CD4-positive, alpha-beta T cell (primary cell): Measurements from ENCODE around the gene RAPGEF1. TPM values are rescaled to one million over a fixed set of nuclear protein-coding genes. Genes with fewer than 3 reads are reported as not detected.
A peak's percentile ranks its signal among the peaks of the same experiment; 100 is the strongest.

Source experiments
- ATAC-seq: fragments of 200-7000 bp; cut with Tn5 transposase; one replicate; pipeline ENCODE4 v1.10.0; 2022; ENCODE audit warnings: mild to moderate bottlenecking; ENCODE audit not compliant: poor library complexity
- CTCF ChIA-PET: fragments of 350-600 bp; sonication (Branson Sonifier 250); formaldehyde crosslinking; loops from one replicate; lab custom pipeline; 2021; ENCODE audit warnings: antibody characterized with exemption, inconsistent platforms; lab: Charles Lee
- POLR2A ChIA-PET: fragments of 350-600 bp; sonication (Branson Sonifier 250); formaldehyde crosslinking; loops from one replicate; lab custom pipeline; 2021; ENCODE audit warnings: antibody characterized with exemption, inconsistent platforms; lab: Charles Lee
- DNase-seq, 14 experiments: peaks; one replicate each; pipeline ENCODE4 v3.0.0-alpha.2; 2013 to 2020; ENCODE audit warnings: mixed read lengths in 2 of 14
- H3K27ac ChIP-seq, 2 donors: one replicate each; pipeline versions ENCODE4 v1.5.1 to v1.7.0; 2013; ENCODE audit warnings: low read length in 2 of 2, low read depth in 1 of 2, mild to moderate bottlenecking in 1 of 2
- H3K27me3 ChIP-seq, 2 experiments: 1 replicate in 1 of 2; 2 replicates in 1 of 2; pipeline versions ENCODE4 v1.6.1 to v1.7.0; 2013; ENCODE audit warnings: low read length in 2 of 2, control low read depth in 1 of 2, mild to moderate bottlenecking in 1 of 2, moderate library complexity in 1 of 2; ENCODE audit not compliant: insufficient read depth in 2 of 2, control insufficient read depth in 1 of 2
- H3K36me3 ChIP-seq: one replicate; pipeline ENCODE4 v1.6.1; 2013; ENCODE audit warnings: low read length, control low read depth; ENCODE audit not compliant: insufficient read depth
- H3K4me1 ChIP-seq: one replicate; pipeline ENCODE4 v1.6.1; 2013; ENCODE audit warnings: low read length, control low read depth; ENCODE audit not compliant: insufficient read depth
- H3K4me3 ChIP-seq: one replicate; pipeline ENCODE4 v1.5.1; 2013; ENCODE audit warnings: mild to moderate bottlenecking, low read length, moderate library complexity
- H3K9me3 ChIP-seq, 2 experiments: 1 replicate in 1 of 2; 2 replicates in 1 of 2; pipeline versions ENCODE4 v1.6.1 to v1.7.0; 2013; ENCODE audit warnings: low read length in 2 of 2, mild to moderate bottlenecking in 2 of 2, control low read depth in 1 of 2, moderate library complexity in 1 of 2; ENCODE audit not compliant: control insufficient read depth in 1 of 2, insufficient read depth in 1 of 2
- H3K27ac Mint-ChIP-seq: one replicate; pipeline ENCODE4 v1.8.0; 2020; ENCODE audit warnings: mixed read lengths
- H3K27me3 Mint-ChIP-seq: one replicate; pipeline ENCODE4 v1.8.0; 2021; ENCODE audit warnings: mixed read lengths
- H3K36me3 Mint-ChIP-seq: one replicate; pipeline ENCODE4 v1.8.0; 2021; ENCODE audit warnings: low read depth, mixed read lengths
- H3K4me1 Mint-ChIP-seq: one replicate; pipeline ENCODE4 v1.8.0; 2021; ENCODE audit warnings: low read depth, mixed read lengths
- H3K4me3 Mint-ChIP-seq: one replicate; pipeline ENCODE4 v1.8.0; 2020; ENCODE audit warnings: mild to moderate bottlenecking, mixed read lengths
- H3K9me3 Mint-ChIP-seq: one replicate; pipeline ENCODE4 v1.8.0; 2020; ENCODE audit warnings: mixed read lengths
- intact Hi-C, 2 experiments: fragments of 100-400 bp; cut with DNase I in 1 of 2; cut with micrococcal nuclease in 1 of 2; formaldehyde crosslinking; loops; one replicate each; pipeline versions ENCODE4 v1.15.1 to v1.9.0; 2023 to 2025; cut with DNase I, micrococcal nuclease
- total RNA-seq, 174 experiments: library from RNA in 2 of 174; stranded (reverse) in 2 of 174; gene quantifications; one replicate each; pipeline ENCODE4 v1.2.3 and lab custom pipeline; 2021 to 2026
- TF ChIP-seq, protein P1 (sequence below): fragments of 200-600 bp; IDR thresholded peaks from one replicate; pipeline ENCODE4 v1.8.0; 2022; ENCODE audit warnings: antibody characterized with exemption, mild to moderate bottlenecking

RAPGEF1 gene
- total RNA-seq, 2 experiments from 2014 or later: 130 to 134 TPM

DNA sequence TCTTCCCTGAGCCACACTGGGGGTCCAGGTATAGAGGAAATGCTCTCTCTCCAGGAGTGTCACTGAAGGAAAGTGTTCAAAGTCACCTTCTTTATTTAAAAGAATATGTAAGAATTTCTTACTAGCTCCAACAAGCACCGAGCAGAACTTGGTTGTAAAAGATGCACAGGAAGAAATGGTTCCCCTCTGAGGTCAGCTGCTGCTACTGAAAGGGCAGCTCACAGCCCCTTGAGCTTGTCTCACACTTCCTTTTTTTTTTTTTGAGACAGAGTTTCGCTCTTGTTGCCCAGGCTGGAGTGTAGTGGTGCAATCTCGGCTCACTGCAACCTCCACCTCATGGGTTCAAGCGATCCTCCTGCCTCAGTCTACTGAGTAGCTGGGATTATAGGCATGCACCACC lies 117.4 kb downstream of the RAPGEF1 start:
- ATAC-seq: no peak
- H3K27ac ChIP-seq: no peak overlapping the region
- H3K4me1 ChIP-seq: peaks cover 36% of the 10 kb centered on the region
- H3K9me3 Mint-ChIP-seq: no peaks in the 10 kb centered on the region
- H3K4me3 Mint-ChIP-seq: no peak overlapping the region
- TF ChIP-seq, protein P1, sequence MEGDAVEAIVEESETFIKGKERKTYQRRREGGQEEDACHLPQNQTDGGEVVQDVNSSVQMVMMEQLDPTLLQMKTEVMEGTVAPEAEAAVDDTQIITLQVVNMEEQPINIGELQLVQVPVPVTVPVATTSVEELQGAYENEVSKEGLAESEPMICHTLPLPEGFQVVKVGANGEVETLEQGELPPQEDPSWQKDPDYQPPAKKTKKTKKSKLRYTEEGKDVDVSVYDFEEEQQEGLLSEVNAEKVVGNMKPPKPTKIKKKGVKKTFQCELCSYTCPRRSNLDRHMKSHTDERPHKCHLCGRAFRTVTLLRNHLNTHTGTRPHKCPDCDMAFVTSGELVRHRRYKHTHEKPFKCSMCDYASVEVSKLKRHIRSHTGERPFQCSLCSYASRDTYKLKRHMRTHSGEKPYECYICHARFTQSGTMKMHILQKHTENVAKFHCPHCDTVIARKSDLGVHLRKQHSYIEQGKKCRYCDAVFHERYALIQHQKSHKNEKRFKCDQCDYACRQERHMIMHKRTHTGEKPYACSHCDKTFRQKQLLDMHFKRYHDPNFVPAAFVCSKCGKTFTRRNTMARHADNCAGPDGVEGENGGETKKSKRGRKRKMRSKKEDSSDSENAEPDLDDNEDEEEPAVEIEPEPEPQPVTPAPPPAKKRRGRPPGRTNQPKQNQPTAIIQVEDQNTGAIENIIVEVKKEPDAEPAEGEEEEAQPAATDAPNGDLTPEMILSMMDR: no peak
- H3K27me3 Mint-ChIP-seq: no peaks in the 10 kb centered on the region
- intact Hi-C loops: no loop called here
- no peak overlapping the region for H3K27ac Mint-ChIP-seq
- ChIA-PET POLR2A (no interaction called here), CTCF (interaction anchor here (0.8 kb wide), 1 partner anchor 30 kb away, joined by 3 read pairs; no protein-coding TSS in a partner anchor)
- H3K9me3 ChIP-seq: no peaks in the 10 kb centered on the region
- peaks cover 86% of the 10 kb centered on the region for H3K36me3 ChIP-seq
- no peaks in the 10 kb centered on the region for H3K27me3 ChIP-seq
- H3K36me3 Mint-ChIP-seq: peaks cover 98% of the 10 kb centered on the region
- H3K4me3 ChIP-seq: no peak overlapping the region
- peak in 1 of 14 experiments; percentile 41 for DNase-seq
- peaks cover 19% of the 10 kb centered on the region for H3K4me1 Mint-ChIP-seq

DNA sequence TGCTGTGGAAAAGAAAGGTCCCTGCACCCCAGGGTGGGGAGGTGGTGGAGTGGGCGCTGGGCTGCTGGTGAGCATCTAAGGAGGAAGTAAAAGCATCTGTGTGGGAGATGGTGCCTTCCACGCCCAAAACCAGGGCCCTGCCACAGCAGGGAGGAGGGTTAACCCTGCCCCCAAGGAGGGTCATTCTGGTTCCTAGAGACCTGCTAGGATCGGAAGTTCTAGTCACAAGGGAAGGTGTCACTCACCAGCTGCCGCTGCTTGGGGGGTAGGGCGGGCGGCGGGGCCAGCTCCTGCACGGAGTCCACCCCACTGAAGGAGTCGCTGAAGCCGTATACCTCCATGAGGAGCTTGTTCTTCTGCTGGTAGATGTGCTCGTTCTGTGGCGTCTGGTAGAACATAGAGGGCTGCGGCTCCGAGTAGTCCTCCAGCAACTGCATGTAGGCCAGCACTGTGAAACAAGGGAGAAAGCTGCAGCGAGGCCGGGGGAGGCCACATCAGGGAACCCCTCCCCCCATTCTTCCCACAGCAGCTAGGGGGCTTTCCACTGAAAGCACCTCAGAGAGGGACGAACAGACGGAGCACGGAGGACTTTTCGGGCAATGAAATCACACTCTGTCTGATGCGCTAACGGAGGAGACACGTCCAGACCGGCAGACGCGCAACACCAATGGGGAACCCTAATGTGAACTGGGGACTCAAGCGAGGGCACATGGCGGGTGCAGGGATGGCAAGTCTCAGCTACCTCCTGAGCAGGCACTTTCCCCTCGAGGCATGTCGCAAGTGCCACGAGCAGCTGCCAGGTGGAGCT lies 118.1 kb downstream of the RAPGEF1 start:
- ATAC-seq: no peak
- Histone ChIP-seq H3K27ac (no peak overlapping the region), H3K4me1 (peaks cover 30% of the 10 kb centered on the region), H3K36me3 (peaks cover 92% of the 10 kb centered on the region), H3K4me3 (no peak overlapping the region), H3K9me3 (no peaks in the 10 kb centered on the region), H3K27me3 (no peaks in the 10 kb centered on the region)
- ChIA-PET CTCF (interaction anchor here (0.8 kb wide), 1 partner anchor 31 kb away, joined by 3 read pairs; no protein-coding TSS in a partner anchor), POLR2A (no interaction called here)
- Mint-ChIP-seq H3K4me3 (no peak overlapping the region), H3K36me3 (peaks cover 98% of the 10 kb centered on the region), H3K4me1 (peaks cover 14% of the 10 kb centered on the region), H3K27me3 (no peaks in the 10 kb centered on the region), H3K9me3 (no peaks in the 10 kb centered on the region), H3K27ac (peak overlapping the region; percentile 30)
- peak in 3 of 14 experiments; percentile 37 to 57 (median 54) for DNase-seq
- TF ChIP-seq, protein P1: no peak
- intact Hi-C loops: no loop called here

DNA sequence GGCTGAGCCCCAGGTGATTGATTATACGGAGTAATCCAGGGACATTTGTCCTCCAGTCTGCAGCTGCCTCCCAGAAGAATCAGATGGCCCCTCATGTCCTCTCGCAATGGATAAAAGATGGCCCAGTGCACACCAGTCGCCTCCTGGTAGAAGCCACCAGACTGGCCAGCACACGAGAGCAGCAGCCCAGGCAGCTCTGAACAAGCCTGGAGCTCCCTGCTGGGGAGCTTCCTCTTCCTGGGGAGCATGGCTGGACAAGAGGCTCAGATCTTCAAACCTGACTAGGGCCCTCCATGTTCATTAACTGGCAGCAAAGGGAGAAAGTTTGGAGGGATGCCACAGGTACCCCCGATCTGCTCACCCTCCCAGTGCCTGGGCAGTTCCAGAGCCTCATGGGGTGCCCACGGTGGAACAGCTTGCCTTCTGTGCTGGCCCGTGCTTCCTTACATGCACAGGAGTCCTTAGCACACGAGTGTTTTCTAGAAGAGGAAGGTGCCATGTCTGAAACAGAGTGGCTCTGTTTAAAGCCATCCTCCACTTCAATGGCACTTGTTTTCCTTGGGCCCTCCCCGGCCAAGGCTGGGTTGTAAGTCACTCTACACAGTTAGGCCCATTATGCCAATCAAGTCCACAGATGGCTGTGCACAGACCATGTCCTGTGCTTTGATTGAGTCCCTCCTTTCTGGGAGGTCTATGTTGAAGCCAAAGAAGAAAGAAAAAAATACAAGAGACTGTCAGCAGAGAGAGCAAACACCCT lies 118.9 kb downstream of the RAPGEF1 start:
- H3K4me3 Mint-ChIP-seq: no peak overlapping the region
- H3K27me3 Mint-ChIP-seq: no peaks in the 10 kb centered on the region
- ChIA-PET POLR2A (no interaction called here), CTCF (interaction anchor here (0.6 kb wide), 1 partner anchor 13 kb away, joined by 4 read pairs; no protein-coding TSS in a partner anchor)
- TF ChIP-seq, protein P1: no peak
- peaks cover 14% of the 10 kb centered on the region for H3K4me1 Mint-ChIP-seq
- peaks cover 23% of the 10 kb centered on the region for H3K4me1 ChIP-seq
- H3K27ac ChIP-seq: no peak overlapping the region
- H3K36me3 Mint-ChIP-seq: peaks cover 100% of the 10 kb centered on the region
- peaks cover 91% of the 10 kb centered on the region for H3K36me3 ChIP-seq
- no peaks in the 10 kb centered on the region for H3K27me3 ChIP-seq
- peak overlapping the region; percentile 30 for H3K27ac Mint-ChIP-seq
- H3K9me3 ChIP-seq: no peaks in the 10 kb centered on the region
- DNase-seq: no peak
- no peak for ATAC-seq
- no peaks in the 10 kb centered on the region for H3K9me3 Mint-ChIP-seq
- intact Hi-C loops: no loop called here
- H3K4me3 ChIP-seq: no peak overlapping the region
